T-helper 1 cell treated with Interleukin-12 subunit alpha and Interleukin-12 subunit beta and Interleukin-4 antibody, amounts not matched to agents 30 μg/mL and 1 μg/mL, for 36 hours (primary cell): ENCODE data around the gene AUTS2.

Source experiments
- H3K27ac Mint-ChIP-seq: one replicate; pipeline ENCODE4 v1.8.0; 2021; ENCODE audit warnings: mild to moderate bottlenecking, mixed read lengths
- H3K27me3 Mint-ChIP-seq: one replicate; pipeline ENCODE4 v1.8.0; 2021; ENCODE audit warnings: low read depth, mixed read lengths
- H3K36me3 Mint-ChIP-seq: one replicate; pipeline ENCODE4 v1.8.0; 2021; ENCODE audit warnings: low read depth, mixed read lengths
- H3K4me1 Mint-ChIP-seq: one replicate; pipeline ENCODE4 v1.8.0; 2021; ENCODE audit warnings: low read depth, mixed read lengths
- H3K4me3 Mint-ChIP-seq: one replicate; pipeline ENCODE4 v1.8.0; 2021; ENCODE audit warnings: mild to moderate bottlenecking, moderate library complexity, mixed read lengths
- H3K9me3 Mint-ChIP-seq: one replicate; pipeline ENCODE4 v1.8.0; 2021; ENCODE audit warnings: mixed read lengths

Gene AUTS2

GRCh38 chr7:70156057-70156456 lies 557.8 kb downstream of the AUTS2 start:
- Mint-ChIP-seq H3K9me3 (peaks cover 6% of the 10 kb centered on the region), H3K27ac (no peak overlapping the region), H3K4me3 (no peak overlapping the region), H3K27me3 (no peaks in the 10 kb centered on the region), H3K4me1 (no peaks in the 10 kb centered on the region), H3K36me3 (no peaks in the 10 kb centered on the region)

- no peaks in the 10 kb centered on the region for H3K27me3 Mint-ChIP-seq
These were observed 560.8 kb downstream of the AUTS2 start for GRCh38 chr7:70159121-70159520.

DNA sequence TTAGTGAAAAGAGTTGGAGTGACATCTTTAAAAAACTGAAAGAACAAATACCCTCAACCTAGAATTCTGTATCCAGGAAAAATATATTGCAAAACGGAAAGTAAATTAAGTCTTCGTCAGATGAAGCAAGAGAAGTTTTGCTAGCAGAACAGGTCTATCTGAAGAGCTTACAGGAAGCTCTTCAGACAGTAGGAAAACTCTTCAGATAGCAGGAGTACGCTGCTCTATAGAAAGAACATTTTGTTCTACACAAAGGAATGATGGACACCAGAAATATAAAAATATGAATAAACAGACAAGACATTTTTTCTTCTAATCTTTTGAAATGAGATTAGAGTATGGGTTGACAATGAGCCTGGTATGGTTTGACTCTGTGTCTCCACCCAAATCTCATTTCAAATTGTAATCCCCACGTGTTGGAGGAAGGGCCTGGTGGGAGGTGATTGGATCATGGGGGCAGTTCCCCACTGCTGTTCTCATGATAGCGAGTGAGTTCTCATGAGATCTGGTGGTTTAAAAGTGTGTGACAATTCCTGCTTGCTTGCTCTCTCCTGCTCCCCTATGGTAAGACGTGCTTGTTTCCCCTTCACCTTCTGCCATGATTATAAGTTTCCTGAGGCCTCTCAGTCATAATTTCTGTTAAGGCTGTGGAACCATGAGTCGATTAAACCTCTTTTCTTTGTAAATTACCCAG lies 567.3 kb downstream of the AUTS2 start:
- no peaks in the 10 kb centered on the region for H3K36me3 Mint-ChIP-seq
- no peak overlapping the region for H3K4me3 Mint-ChIP-seq
- H3K4me1 Mint-ChIP-seq, result no peaks in the 10 kb centered on the region
- H3K27ac Mint-ChIP-seq, result no peak overlapping the region
- peaks cover 5% of the 10 kb centered on the region for H3K9me3 Mint-ChIP-seq
- H3K27me3 Mint-ChIP-seq, result no peaks in the 10 kb centered on the region

More at GRCh38 chr7:70159121-70159520, 560.8 kb downstream of the AUTS2 start:
- Mint-ChIP-seq H3K27ac (no peak overlapping the region), H3K4me1 (no peaks in the 10 kb centered on the region), H3K36me3 (no peaks in the 10 kb centered on the region), H3K9me3 (no peaks in the 10 kb centered on the region), H3K4me3 (no peak overlapping the region)

- Mint-ChIP-seq H3K4me1 (no peaks in the 10 kb centered on the region), H3K27me3 (no peaks in the 10 kb centered on the region), H3K27ac (no peak overlapping the region), H3K36me3 (no peaks in the 10 kb centered on the region), H3K9me3 (peaks cover 5% of the 10 kb centered on the region), H3K4me3 (no peak overlapping the region)
These were observed 573.2 kb downstream of the AUTS2 start for GRCh38 chr7:70171369-70171920.

GRCh38 chr7:70177166-70177565 lies 578.9 kb downstream of the AUTS2 start:
- H3K36me3 Mint-ChIP-seq, result no peaks in the 10 kb centered on the region
- H3K4me3 Mint-ChIP-seq, result no peak overlapping the region
- H3K27ac Mint-ChIP-seq, result no peak overlapping the region
- peaks cover 2% of the 10 kb centered on the region for H3K4me1 Mint-ChIP-seq
- H3K9me3 Mint-ChIP-seq, result peaks cover 6% of the 10 kb centered on the region
- no peaks in the 10 kb centered on the region for H3K27me3 Mint-ChIP-seq

GRCh38 chr7:70178211-70178610 lies 579.9 kb downstream of the AUTS2 start:
- Mint-ChIP-seq H3K4me3 (no peak overlapping the region), H3K36me3 (no peaks in the 10 kb centered on the region), H3K9me3 (peaks cover 7% of the 10 kb centered on the region), H3K4me1 (peaks cover 2% of the 10 kb centered on the region), H3K27ac (no peak overlapping the region), H3K27me3 (no peaks in the 10 kb centered on the region)

DNA sequence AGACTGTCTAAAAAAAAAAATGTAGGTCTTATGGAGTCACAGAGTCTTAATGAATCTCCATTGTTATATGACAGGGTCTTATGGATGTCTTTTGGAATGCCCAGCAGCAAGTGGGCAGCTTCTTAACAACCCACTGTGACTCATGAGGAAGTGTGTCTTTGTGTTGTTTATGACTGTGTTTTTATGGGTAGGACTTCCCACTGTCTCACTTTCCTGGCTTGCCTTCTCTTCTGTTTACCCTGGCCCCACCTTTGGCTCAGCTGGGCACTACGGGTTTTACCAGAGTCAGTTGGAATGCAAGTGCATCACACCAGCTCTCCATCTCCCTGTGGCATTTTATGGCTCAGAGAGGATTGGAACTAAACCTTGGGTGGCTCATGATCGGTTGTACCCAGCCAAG lies 580.5 kb downstream of the AUTS2 start:
- H3K27ac Mint-ChIP-seq, result no peak overlapping the region
- H3K4me3 Mint-ChIP-seq, result no peak overlapping the region
- H3K4me1 Mint-ChIP-seq, result peaks cover 2% of the 10 kb centered on the region

DNA sequence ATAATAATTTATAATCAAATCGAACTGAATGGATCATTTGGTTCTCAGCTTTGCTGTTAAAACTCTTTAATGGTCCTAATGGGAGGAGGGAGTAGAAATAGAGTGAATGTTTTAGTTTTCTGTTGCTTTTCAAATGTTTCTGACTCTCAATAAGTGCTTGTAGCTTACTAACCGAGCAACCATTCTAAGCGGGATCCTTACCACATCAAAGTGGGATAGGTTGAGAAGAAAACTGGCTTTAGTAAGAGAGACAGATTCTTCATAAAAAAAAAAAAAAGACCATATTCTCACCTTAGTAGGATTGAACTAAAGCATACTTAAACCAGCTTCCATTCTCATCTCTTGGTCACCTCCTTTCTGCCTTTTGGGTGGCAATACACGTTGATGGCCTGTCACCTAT lies 584.2 kb downstream of the AUTS2 start:
- H3K4me3 Mint-ChIP-seq, result no peak overlapping the region
- peaks cover 2% of the 10 kb centered on the region for H3K4me1 Mint-ChIP-seq
- H3K36me3 Mint-ChIP-seq, result no peaks in the 10 kb centered on the region
- peaks cover 7% of the 10 kb centered on the region for H3K9me3 Mint-ChIP-seq
- H3K27me3 Mint-ChIP-seq, result no peaks in the 10 kb centered on the region
- H3K27ac Mint-ChIP-seq, result no peak overlapping the region

More for the DNA sequence above, 580.5 kb downstream of the AUTS2 start:
- H3K27me3 Mint-ChIP-seq, result no peaks in the 10 kb centered on the region
- peaks cover 7% of the 10 kb centered on the region for H3K9me3 Mint-ChIP-seq
- H3K36me3 Mint-ChIP-seq, result no peaks in the 10 kb centered on the region

DNA sequence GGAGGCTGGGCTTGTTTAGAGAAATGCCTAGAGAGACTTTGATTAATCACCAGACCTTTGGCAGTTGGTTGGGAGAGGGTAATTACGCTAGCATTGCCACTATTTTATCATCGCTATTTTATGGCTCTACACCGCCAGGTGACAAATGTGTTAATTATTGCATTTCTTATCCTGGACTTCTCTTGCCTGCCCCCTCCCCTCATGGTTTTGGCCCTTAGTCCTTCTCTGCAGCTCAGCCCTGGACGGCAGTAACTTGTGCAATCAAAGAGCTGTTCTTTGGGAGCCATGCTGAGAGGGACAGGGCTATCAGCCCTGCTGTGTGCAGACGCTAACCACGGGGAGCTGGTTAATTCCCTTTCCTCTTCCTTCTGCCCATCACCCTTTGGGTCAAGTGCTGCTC lies 585.0 kb downstream of the AUTS2 start:
- no peak overlapping the region for H3K4me3 Mint-ChIP-seq
- H3K36me3 Mint-ChIP-seq, result no peaks in the 10 kb centered on the region
- H3K27me3 Mint-ChIP-seq, result no peaks in the 10 kb centered on the region
- no peak overlapping the region for H3K27ac Mint-ChIP-seq
- H3K9me3 Mint-ChIP-seq, result peaks cover 7% of the 10 kb centered on the region
- no peaks in the 10 kb centered on the region for H3K4me1 Mint-ChIP-seq

DNA sequence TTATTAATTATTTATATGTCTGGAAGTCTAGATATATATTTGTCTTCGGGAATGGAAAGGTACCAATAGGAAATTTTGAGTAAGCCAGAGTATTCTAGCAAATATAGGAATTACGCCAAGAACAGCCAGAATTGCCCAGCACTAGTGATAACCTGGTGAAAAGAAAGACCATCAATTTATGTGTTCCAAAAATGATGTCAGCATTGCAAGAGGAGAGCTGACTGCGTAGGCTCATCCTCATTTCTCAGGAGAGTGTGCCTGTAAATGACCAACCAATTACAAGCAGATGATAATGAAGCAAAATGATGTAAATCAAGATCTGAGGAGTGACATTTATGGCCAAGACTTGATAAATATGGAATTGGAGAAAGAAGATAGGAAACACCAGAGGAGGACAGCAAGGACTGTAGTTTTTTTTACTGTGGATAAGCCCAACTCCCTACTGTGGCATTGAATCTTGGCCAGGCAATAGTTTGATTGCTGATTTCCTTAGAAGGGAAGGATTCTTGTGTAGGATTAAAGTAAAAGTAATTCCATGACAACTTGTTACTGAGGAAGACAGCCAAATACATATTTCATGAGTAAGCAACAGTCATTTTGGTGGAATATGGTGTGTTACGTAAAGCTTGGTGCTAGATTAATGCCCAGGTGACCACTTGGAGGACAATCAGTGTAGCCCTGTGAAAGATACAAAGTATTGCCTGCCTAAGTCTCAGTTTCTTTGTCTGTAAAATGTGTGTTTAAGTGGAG lies 590.8 kb downstream of the AUTS2 start:
- no peaks in the 10 kb centered on the region for H3K4me1 Mint-ChIP-seq
- H3K27ac Mint-ChIP-seq, result no peak overlapping the region
- H3K4me3 Mint-ChIP-seq, result no peak overlapping the region
- H3K36me3 Mint-ChIP-seq, result no peaks in the 10 kb centered on the region
- H3K9me3 Mint-ChIP-seq, result peaks cover 6% of the 10 kb centered on the region
- no peaks in the 10 kb centered on the region for H3K27me3 Mint-ChIP-seq

DNA sequence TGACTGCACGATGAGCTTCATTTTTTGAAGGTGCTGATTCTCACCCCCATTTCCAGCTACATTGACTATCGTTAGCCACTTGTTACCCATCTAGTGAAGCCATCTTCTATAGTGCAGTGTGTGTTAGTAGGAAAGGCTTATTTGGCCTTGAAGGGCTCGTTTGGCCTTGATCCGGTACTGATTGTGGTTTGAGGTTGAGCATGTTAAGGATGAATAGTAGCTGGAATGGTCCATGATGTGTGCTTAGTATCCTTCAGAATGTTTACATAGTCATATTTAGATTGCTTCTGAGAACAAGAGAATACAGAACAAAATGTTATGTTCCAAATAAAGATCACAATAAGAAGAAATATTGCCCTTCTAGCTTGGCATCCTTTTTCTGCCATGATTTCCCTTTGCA lies 591.5 kb downstream of the AUTS2 start:
- Mint-ChIP-seq H3K4me1 (no peaks in the 10 kb centered on the region), H3K9me3 (peaks cover 6% of the 10 kb centered on the region), H3K4me3 (no peak overlapping the region), H3K36me3 (no peaks in the 10 kb centered on the region), H3K27me3 (no peaks in the 10 kb centered on the region), H3K27ac (no peak overlapping the region)

DNA sequence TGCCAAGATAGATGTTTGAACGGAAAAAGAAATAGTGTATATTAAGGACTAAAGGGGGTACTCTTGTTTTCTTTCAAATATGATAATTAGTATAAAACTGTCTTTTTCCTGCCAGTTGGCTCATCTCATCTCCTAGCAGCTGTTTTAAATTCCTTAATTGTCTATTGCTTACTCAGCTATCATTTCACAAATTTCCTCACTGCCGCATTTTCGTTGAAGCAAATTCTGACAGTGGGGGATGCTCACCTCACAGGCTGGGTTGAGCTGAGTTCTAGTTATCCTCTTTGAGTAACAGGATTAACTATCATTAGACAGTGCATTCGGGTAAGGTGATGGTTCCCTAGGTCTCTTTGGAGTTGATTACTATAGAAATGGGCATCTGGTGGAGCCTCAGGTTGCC lies 592.0 kb downstream of the AUTS2 start:
- H3K9me3 Mint-ChIP-seq, result peaks cover 6% of the 10 kb centered on the region
- no peaks in the 10 kb centered on the region for H3K36me3 Mint-ChIP-seq
- no peak overlapping the region for H3K4me3 Mint-ChIP-seq
- H3K4me1 Mint-ChIP-seq, result no peaks in the 10 kb centered on the region
- no peaks in the 10 kb centered on the region for H3K27me3 Mint-ChIP-seq
- H3K27ac Mint-ChIP-seq, result no peak overlapping the region

- Mint-ChIP-seq H3K36me3 (no peaks in the 10 kb centered on the region), H3K4me3 (no peak overlapping the region), H3K27ac (no peak overlapping the region), H3K27me3 (no peaks in the 10 kb centered on the region), H3K4me1 (no peaks in the 10 kb centered on the region), H3K9me3 (peaks cover 6% of the 10 kb centered on the region)
These were observed 595.2 kb downstream of the AUTS2 start for GRCh38 chr7:70193514-70193913.

- Mint-ChIP-seq H3K27me3 (no peaks in the 10 kb centered on the region), H3K9me3 (no peaks in the 10 kb centered on the region), H3K4me3 (no peak overlapping the region)
These were observed 610.2 kb downstream of the AUTS2 start for GRCh38 chr7:70208236-70209063.

More at GRCh38 chr7:70208236-70209063, 610.2 kb downstream of the AUTS2 start:
- Mint-ChIP-seq H3K4me1 (no peaks in the 10 kb centered on the region), H3K27ac (no peak overlapping the region), H3K36me3 (no peaks in the 10 kb centered on the region)
